ENCODE data around the gene SCYGR7. TPM values are rescaled to one million over a fixed set of nuclear protein-coding genes. Genes with fewer than 3 reads are reported as not detected.

SCYGR7 gene
- total and polyA plus RNA-seq, 2 of the 13 experiments (the other 11 are each of a cell fraction or from before 2014, with no cell fraction given) = not detected

DNA sequence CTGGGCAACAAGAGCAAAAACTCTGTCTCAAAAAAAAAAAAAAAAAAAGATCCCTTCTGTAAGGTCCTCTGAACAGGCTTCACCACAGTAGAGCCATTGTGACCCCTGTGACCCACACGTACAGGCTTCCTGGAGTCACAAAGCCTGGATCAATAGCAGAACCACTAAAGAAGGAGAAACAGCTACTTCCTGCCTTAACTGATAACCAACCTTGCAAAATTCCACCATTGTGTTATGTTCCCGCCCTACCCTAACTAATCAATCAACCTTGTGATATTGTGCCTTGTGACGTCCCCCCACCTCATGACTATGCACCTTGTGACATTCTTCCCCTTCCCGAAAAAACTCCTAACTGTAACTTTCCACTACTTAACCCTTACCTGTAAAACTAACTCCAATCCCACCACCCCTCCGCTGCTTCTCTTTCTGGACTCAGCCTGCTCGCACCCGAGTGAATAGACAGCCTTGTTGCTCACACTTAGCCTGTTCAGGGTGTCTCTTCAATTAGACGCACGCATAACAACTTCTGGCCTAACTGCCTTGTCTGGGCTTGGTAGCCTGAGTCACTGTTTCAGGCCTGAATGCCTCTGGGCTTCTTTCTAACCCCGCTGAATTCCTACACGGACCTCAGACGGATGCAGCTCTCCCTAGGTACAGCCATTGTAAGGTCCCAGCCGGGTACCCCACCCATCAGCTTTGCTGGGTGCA lies 31.4 kb downstream of the SCYGR7 start (continued):
- TF ChIP-seq, protein P1, sequence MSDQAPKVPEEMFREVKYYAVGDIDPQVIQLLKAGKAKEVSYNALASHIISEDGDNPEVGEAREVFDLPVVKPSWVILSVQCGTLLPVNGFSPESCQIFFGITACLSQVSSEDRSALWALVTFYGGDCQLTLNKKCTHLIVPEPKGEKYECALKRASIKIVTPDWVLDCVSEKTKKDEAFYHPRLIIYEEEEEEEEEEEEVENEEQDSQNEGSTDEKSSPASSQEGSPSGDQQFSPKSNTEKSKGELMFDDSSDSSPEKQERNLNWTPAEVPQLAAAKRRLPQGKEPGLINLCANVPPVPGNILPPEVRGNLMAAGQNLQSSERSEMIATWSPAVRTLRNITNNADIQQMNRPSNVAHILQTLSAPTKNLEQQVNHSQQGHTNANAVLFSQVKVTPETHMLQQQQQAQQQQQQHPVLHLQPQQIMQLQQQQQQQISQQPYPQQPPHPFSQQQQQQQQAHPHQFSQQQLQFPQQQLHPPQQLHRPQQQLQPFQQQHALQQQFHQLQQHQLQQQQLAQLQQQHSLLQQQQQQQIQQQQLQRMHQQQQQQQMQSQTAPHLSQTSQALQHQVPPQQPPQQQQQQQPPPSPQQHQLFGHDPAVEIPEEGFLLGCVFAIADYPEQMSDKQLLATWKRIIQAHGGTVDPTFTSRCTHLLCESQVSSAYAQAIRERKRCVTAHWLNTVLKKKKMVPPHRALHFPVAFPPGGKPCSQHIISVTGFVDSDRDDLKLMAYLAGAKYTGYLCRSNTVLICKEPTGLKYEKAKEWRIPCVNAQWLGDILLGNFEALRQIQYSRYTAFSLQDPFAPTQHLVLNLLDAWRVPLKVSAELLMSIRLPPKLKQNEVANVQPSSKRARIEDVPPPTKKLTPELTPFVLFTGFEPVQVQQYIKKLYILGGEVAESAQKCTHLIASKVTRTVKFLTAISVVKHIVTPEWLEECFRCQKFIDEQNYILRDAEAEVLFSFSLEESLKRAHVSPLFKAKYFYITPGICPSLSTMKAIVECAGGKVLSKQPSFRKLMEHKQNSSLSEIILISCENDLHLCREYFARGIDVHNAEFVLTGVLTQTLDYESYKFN (CRISPR knock-in tag; conservative IDR thresholded peaks at IDR 0.05) = peak; percentile 83
- TF ChIP-seq, protein P2, sequence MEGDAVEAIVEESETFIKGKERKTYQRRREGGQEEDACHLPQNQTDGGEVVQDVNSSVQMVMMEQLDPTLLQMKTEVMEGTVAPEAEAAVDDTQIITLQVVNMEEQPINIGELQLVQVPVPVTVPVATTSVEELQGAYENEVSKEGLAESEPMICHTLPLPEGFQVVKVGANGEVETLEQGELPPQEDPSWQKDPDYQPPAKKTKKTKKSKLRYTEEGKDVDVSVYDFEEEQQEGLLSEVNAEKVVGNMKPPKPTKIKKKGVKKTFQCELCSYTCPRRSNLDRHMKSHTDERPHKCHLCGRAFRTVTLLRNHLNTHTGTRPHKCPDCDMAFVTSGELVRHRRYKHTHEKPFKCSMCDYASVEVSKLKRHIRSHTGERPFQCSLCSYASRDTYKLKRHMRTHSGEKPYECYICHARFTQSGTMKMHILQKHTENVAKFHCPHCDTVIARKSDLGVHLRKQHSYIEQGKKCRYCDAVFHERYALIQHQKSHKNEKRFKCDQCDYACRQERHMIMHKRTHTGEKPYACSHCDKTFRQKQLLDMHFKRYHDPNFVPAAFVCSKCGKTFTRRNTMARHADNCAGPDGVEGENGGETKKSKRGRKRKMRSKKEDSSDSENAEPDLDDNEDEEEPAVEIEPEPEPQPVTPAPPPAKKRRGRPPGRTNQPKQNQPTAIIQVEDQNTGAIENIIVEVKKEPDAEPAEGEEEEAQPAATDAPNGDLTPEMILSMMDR (CRISPR knock-in tag; IDR thresholded peaks at IDR 0.05) = no peak
- TF ChIP-seq ATRX (CRISPR knock-in tag; IDR thresholded peaks at IDR 0.05; ENCODE audit: borderline replicate concordance) (no peak), BCL6 (CRISPR knock-in tag; IDR thresholded peaks at IDR 0.05) (peak; percentile 72), ZNF816 (CRISPR knock-in tag; IDR thresholded peaks at IDR 0.05; ENCODE audit: borderline replicate concordance) (no peak), ZSCAN31 (CRISPR knock-in tag; IDR thresholded peaks at IDR 0.05; ENCODE audit: low read depth) (no peak), ERF (CRISPR knock-in tag; IDR thresholded peaks at IDR 0.05) (peak; percentile 71; the same call in 1 of the 2 replicates), ZNF720 (CRISPR knock-in tag; IDR thresholded peaks at IDR 0.05) (no peak), NFKBIZ (CRISPR knock-in tag; IDR thresholded peaks at IDR 0.05) (peak; percentile 54; the same call in 1 of the 2 replicates)
- TF ChIP-seq, protein P3, sequence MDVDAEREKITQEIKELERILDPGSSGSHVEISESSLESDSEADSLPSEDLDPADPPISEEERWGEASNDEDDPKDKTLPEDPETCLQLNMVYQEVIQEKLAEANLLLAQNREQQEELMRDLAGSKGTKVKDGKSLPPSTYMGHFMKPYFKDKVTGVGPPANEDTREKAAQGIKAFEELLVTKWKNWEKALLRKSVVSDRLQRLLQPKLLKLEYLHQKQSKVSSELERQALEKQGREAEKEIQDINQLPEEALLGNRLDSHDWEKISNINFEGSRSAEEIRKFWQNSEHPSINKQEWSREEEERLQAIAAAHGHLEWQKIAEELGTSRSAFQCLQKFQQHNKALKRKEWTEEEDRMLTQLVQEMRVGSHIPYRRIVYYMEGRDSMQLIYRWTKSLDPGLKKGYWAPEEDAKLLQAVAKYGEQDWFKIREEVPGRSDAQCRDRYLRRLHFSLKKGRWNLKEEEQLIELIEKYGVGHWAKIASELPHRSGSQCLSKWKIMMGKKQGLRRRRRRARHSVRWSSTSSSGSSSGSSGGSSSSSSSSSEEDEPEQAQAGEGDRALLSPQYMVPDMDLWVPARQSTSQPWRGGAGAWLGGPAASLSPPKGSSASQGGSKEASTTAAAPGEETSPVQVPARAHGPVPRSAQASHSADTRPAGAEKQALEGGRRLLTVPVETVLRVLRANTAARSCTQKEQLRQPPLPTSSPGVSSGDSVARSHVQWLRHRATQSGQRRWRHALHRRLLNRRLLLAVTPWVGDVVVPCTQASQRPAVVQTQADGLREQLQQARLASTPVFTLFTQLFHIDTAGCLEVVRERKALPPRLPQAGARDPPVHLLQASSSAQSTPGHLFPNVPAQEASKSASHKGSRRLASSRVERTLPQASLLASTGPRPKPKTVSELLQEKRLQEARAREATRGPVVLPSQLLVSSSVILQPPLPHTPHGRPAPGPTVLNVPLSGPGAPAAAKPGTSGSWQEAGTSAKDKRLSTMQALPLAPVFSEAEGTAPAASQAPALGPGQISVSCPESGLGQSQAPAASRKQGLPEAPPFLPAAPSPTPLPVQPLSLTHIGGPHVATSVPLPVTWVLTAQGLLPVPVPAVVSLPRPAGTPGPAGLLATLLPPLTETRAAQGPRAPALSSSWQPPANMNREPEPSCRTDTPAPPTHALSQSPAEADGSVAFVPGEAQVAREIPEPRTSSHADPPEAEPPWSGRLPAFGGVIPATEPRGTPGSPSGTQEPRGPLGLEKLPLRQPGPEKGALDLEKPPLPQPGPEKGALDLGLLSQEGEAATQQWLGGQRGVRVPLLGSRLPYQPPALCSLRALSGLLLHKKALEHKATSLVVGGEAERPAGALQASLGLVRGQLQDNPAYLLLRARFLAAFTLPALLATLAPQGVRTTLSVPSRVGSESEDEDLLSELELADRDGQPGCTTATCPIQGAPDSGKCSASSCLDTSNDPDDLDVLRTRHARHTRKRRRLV (CRISPR knock-in tag; IDR thresholded peaks at IDR 0.05) = no peak
- TF ChIP-seq, protein P4, sequence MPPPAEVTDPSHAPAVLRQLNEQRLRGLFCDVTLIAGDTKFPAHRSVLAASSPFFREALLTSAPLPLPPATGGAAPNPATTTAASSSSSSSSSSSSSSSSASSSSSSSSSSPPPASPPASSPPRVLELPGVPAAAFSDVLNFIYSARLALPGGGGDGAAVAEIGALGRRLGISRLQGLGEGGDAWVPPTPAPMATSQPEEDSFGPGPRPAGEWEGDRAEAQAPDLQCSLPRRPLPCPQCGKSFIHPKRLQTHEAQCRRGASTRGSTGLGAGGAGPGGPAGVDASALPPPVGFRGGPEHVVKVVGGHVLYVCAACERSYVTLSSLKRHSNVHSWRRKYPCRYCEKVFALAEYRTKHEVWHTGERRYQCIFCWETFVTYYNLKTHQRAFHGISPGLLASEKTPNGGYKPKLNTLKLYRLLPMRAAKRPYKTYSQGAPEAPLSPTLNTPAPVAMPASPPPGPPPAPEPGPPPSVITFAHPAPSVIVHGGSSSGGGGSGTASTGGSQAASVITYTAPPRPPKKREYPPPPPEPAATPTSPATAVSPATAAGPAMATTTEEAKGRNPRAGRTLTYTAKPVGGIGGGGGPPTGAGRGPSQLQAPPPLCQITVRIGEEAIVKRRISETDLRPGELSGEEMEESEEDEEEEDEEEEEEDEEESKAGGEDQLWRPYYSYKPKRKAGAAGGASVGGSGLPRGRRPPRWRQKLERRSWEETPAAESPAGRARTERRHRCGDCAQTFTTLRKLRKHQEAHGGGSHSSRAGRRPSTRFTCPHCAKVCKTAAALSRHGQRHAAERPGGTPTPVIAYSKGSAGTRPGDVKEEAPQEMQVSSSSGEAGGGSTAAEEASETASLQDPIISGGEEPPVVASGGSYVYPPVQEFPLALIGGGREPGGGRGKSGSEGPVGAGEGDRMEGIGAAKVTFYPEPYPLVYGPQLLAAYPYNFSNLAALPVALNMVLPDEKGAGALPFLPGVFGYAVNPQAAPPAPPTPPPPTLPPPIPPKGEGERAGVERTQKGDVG (CRISPR knock-in tag; IDR thresholded peaks at IDR 0.05; ENCODE audit: borderline replicate concordance) = peak; percentile 38; the same call in 1 of the 2 replicates
- TF ChIP-seq, protein P5, sequence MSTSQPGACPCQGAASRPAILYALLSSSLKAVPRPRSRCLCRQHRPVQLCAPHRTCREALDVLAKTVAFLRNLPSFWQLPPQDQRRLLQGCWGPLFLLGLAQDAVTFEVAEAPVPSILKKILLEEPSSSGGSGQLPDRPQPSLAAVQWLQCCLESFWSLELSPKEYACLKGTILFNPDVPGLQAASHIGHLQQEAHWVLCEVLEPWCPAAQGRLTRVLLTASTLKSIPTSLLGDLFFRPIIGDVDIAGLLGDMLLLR (CRISPR knock-in tag; IDR thresholded peaks at IDR 0.05) = no peak
- TF ChIP-seq, protein P6, sequence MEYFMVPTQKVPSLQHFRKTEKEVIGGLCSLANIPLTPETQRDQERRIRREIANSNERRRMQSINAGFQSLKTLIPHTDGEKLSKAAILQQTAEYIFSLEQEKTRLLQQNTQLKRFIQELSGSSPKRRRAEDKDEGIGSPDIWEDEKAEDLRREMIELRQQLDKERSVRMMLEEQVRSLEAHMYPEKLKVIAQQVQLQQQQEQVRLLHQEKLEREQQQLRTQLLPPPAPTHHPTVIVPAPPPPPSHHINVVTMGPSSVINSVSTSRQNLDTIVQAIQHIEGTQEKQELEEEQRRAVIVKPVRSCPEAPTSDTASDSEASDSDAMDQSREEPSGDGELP (IDR thresholded peaks at IDR 0.05; ENCODE audit: borderline replicate concordance, low read depth) = no peak
